AG04449 (cell line): ENCODE data around the gene KCNMA1.

ENCODE experiments used
- CTCF ChIA-PET: fragments of 350-600 bp; formaldehyde crosslinking; extraction: SDS; loops from one replicate; lab custom pipeline; 2021; ENCODE audit warnings: antibody characterized with exemption; lab: Yijun Ruan, JAX
- POLR2A ChIA-PET: fragments of 400-600, 350-600 bp; formaldehyde crosslinking; extraction: SDS; loops from one replicate; lab custom pipeline; 2020; ENCODE audit warnings: antibody characterized with exemption, inconsistent platforms; lab: Yijun Ruan, JAX
- DNase-seq: peaks from one replicate; pipeline ENCODE4 v3.0.0-alpha.2; 2010; ENCODE audit warnings: low read depth, low spot score
- H3K4me3 ChIP-seq: 2 replicates; pipeline ENCODE4 v1.5.1; 2011; ENCODE audit warnings: low read depth, mild to moderate bottlenecking, control low read depth, low read length
- CTCF ChIP-seq: IDR thresholded peaks from one replicate; pipeline ENCODE4 v1.5.1; 2011; ENCODE audit warnings: mild to moderate bottlenecking, moderate library complexity, low read length, control low read depth, inconsistent platforms; ENCODE audit not compliant: insufficient read depth; ENCODE audit errors: missing control alignments

The KCNMA1 gene

DNA sequence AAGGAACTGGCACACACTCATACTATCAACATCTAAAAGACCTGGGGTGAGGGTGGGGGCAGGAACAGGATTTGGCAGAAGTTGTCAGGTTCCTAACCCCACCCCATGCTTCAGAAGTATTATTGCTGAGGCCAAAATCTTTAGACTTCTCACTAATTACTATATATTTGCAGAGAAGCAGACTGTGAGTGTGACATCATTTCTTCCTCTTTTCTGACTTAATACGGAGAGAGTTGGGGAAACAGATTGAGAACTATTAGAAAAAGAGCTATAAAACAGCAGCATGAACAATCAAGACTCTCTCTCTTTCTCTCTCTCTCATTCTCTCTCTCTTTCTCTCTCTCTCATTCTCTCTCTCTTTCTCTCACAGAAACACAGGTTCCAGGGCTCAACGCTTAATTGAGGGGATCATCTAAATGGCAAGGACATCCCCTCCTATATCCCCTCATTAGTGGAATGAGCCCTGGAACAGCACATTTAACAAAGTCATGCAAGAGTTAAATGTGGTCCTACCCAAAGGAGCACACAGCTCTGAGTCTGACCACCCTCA, 94.8 kb downstream of the KCNMA1 start:
- CTCF ChIA-PET, result interaction anchor here (1.4 to 2.2 kb wide), 4 partner anchors 10 to 113 kb away, joined by 3 to 9 read pairs (median 4); no protein-coding TSS in a partner anchor
- no peak overlapping the region for H3K4me3 ChIP-seq

DNA sequence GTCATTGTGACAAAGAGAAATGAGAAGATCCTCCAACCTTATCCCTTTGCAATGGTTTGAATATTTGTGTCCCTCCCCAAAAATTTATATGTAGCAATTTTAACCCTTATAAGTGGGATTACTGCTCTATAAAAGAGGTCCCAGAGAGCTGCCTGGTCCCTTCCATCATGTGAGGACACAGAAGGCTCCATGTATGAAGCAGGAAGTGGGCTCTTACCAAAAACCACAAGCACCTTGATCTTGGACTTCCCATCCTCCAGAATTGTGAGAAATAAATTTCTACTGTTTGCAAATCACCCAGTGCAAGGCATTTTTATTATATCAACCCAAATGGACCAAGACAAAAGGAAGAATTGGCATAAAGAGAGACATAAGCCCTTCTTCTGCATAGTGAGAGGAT, 95.7 kb downstream of the KCNMA1 start:
- no peak for TF ChIP-seq CTCF
- no peak for DNase-seq
- ChIA-PET POLR2A (no interaction called here), CTCF (no interaction called here)
- no peak overlapping the region for H3K4me3 ChIP-seq

More for the DNA sequence above, 94.8 kb downstream of the KCNMA1 start:
- POLR2A ChIA-PET, result no interaction called here
- no peak for DNase-seq
- TF ChIP-seq CTCF, result no peak

DNA sequence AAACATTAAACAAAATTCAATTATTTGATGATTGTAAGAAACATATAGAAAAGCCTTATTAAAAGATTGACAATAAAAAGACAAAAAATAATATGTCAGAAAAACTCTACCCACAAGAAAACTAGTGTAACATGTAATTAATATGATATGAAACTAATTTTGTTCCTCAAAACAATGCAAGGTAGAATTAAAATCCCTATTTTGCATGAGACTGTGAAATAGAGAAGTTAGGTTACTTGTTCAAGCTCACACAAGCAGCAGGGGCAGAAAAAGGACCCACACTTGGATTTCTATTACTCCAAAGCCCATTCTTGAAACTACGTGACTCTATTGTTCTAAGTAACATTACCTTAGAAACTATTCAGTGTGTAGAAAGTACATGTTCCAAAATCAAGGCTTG, 96.4 kb downstream of the KCNMA1 start:
- no peak for DNase-seq
- ChIA-PET CTCF (no interaction called here), POLR2A (no interaction called here)
- TF ChIP-seq CTCF, result no peak
- H3K4me3 ChIP-seq, result no peak overlapping the region

- DNase-seq, result no peak
- ChIA-PET CTCF (interaction anchor here (0.6 to 1.3 kb wide), 2 partner anchors 18 to 26 kb away, joined by 3 read pairs; no protein-coding TSS in a partner anchor), POLR2A (no interaction called here)
- no peak for TF ChIP-seq CTCF
- no peak overlapping the region for H3K4me3 ChIP-seq
Measured at GRCh38 chr10:77539147-77539935, 98.3 kb downstream of the KCNMA1 start.

DNA sequence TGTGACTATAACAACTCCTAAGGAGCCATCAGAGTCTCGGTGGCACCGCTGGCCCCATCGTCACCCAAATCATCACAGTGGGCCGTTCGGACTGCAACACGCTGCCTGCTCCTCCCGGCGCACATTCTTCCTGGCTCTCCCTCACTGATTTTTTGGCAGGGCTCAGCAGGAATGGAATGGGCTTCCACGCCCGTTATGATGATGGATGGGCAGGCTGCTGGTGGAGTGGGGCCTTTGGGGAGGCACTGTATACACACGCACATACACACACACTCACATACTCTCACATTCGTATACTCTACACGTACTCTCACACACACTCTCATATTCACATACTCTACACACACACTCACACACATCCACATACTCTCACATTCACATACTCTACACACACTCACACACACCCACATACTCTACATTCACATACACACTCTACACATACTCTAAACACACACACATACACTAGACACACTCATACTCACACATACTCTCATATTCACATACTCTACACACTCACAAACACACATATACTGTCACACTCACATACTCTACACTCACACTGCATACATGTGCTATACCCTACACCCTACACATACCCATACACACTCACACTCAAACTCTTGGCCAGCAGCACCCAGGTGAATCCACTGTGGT, 99.8 kb downstream of the KCNMA1 start:
- no peak for DNase-seq
- POLR2A ChIA-PET, result no interaction called here
- CTCF ChIA-PET, result interaction anchor here (1.3 kb wide), 1 partner anchor 25 kb away, joined by 3 read pairs; no protein-coding TSS in a partner anchor
- no peak overlapping the region for H3K4me3 ChIP-seq
- TF ChIP-seq CTCF, result no peak

GRCh38 chr10:77537071-77537470, 100.5 kb downstream of the KCNMA1 start:
- POLR2A ChIA-PET, result no interaction called here
- H3K4me3 ChIP-seq, result no peak overlapping the region
- CTCF ChIA-PET, result no interaction called here
- no peak for TF ChIP-seq CTCF
- no peak for DNase-seq
